SK-N-SH (cell line): ENCODE data around the gene LMBR1. TPM values are rescaled to one million over a fixed set of nuclear protein-coding genes. Genes with fewer than 3 reads are reported as not detected.

Experiments
- CTCF ChIA-PET: fragments of 300-600, 350-600 bp; formaldehyde crosslinking; extraction: SDS; loops from one replicate; lab custom pipeline; 2021; lab: Yijun Ruan, JAX
- POLR2A ChIA-PET: fragments of 350-600 bp; sonication (Branson Sonifier 250); formaldehyde crosslinking; extraction: SDS; loops from one replicate; lab custom pipeline; 2020; ENCODE audit warnings: antibody characterized with exemption, inconsistent platforms; lab: Yijun Ruan, JAX
- DNase-seq: peaks from one replicate; pipeline ENCODE4 v3.0.0; 2012
- H2AFZ ChIP-seq: fragments of 200-600 bp; sonication (generic); 2 replicates; pipeline ENCODE4 v1.8.1; 2016; ENCODE audit warnings: antibody characterized with exemption, mild to moderate bottlenecking, low read depth
- H3F3A ChIP-seq: fragments of 200-600 bp; sonication (generic); replicated peaks from 2 replicates; pipeline ENCODE3; 2016; ENCODE audit warnings: antibody characterized with exemption, mild to moderate bottlenecking; ENCODE audit not compliant: insufficient read depth
- H3K27ac ChIP-seq, 2 experiments: fragments of 200-500 bp in 1 of 2; fragments of 200-600 bp in 1 of 2; sonication (Bioruptor generic) in 1 of 2; sonication (generic), shearing (Covaris generic) in 1 of 2; 2 replicates each; pipeline versions ENCODE4 v1.5.1 to v1.6.1; 2014 to 2016; ENCODE audit warnings: low read depth in 2 of 2, inconsistent platforms in 1 of 2, low read length in 1 of 2, mild to moderate bottlenecking in 1 of 2, mixed read lengths in 1 of 2
- H3K27me3 ChIP-seq: fragments of 200-600 bp; sonication (generic), shearing (Covaris generic); 2 replicates; pipeline ENCODE4 v1.6.1; 2016; ENCODE audit warnings: mixed run types; ENCODE audit not compliant: insufficient read depth
- H3K36me3 ChIP-seq, 2 experiments: fragments of 200-500 bp in 1 of 2; fragments of 200-600 bp in 1 of 2; sonication (Bioruptor generic) in 1 of 2; sonication (generic) in 1 of 2; replicated peaks in 1 of 2; 2 replicates each; pipeline versions ENCODE3 to v1.5.1; 2014 to 2016; ENCODE audit warnings: low read length in 1 of 2, mild to moderate bottlenecking in 1 of 2; ENCODE audit not compliant: insufficient read depth in 2 of 2, control insufficient read depth in 1 of 2
- H3K4me1 ChIP-seq, 2 experiments: fragments of 200-500 bp in 1 of 2; fragments of 200-600 bp in 1 of 2; sonication (Bioruptor generic) in 1 of 2; sonication (generic), shearing (Covaris generic) in 1 of 2; 2 replicates each; pipeline versions ENCODE4 v1.5.1 to v1.6.1; 2014 to 2016; ENCODE audit warnings: low read depth in 1 of 2, low read length in 1 of 2, mixed run types in 1 of 2; ENCODE audit not compliant: insufficient read depth in 2 of 2, control insufficient read depth in 1 of 2
- H3K4me2 ChIP-seq: fragments of 200-600 bp; sonication (generic), shearing (Covaris generic); 2 replicates; pipeline ENCODE4 v1.6.1; 2017; ENCODE audit warnings: mixed run types
- H3K4me3 ChIP-seq, 2 experiments: fragments of 200-500 bp in 1 of 2; fragments of 200-600 bp in 1 of 2; sonication (Bioruptor generic) in 1 of 2; sonication (generic), shearing (Covaris generic) in 1 of 2; 2 replicates each; pipeline versions ENCODE4 v1.5.1 to v1.8.1; 2014 to 2016; ENCODE audit warnings: low read depth in 2 of 2, inconsistent platforms in 1 of 2, low read length in 1 of 2, mild to moderate bottlenecking in 1 of 2, mixed read lengths in 1 of 2, moderate library complexity in 1 of 2
- H3K79me2 ChIP-seq: fragments of 200-600 bp; sonication (generic); 2 replicates; pipeline ENCODE4 v1.8.1; 2017; ENCODE audit warnings: mild to moderate bottlenecking; ENCODE audit not compliant: insufficient read depth
- H3K9ac ChIP-seq: fragments of 200-600 bp; sonication (generic); 2 replicates; pipeline ENCODE4 v1.6.1; 2017; ENCODE audit warnings: mixed run types
- H3K9me2 ChIP-seq: fragments of 200-600 bp; sonication (generic); 2 replicates; pipeline ENCODE4 v1.6.1; 2017; ENCODE audit warnings: mixed run types
- H3K9me3 ChIP-seq: fragments of 200-600 bp; sonication (generic); 2 replicates; pipeline ENCODE4 v1.6.1; 2017; ENCODE audit warnings: mixed run types, mild to moderate bottlenecking, moderate library complexity
- H4K20me1 ChIP-seq: fragments of 200-600 bp; sonication (generic); 2 replicates; pipeline ENCODE4 v1.6.1; 2017; ENCODE audit warnings: mild to moderate bottlenecking, mixed run types; ENCODE audit not compliant: insufficient read depth
- CTCF ChIP-seq: fragments of 200-600 bp; sonication (generic); IDR thresholded peaks from 2 replicates; pipeline ENCODE4 v1.6.1; 2017; ENCODE audit warnings: antibody characterized with exemption, mild to moderate bottlenecking, moderate library complexity
- ELF1 ChIP-seq: IDR thresholded peaks from 2 replicates; pipeline ENCODE4 v1.4.0; 2012
- EP300 ChIP-seq, 2 experiments: IDR thresholded peaks; 2 replicates each; pipeline versions ENCODE4 v1.4.0 to v1.6.1; 2012; ENCODE audit warnings: borderline replicate concordance in 1 of 2, low read depth in 1 of 2, low read length in 1 of 2
- FOXJ3 ChIP-seq: sonication (generic); formaldehyde crosslinking; IDR thresholded peaks from 2 replicates; pipeline ENCODE4 v1.5.1; 2020; ENCODE audit warnings: mild to moderate bottlenecking, missing genetic modification reagents
- FOXM1 ChIP-seq: IDR thresholded peaks from 2 replicates; pipeline ENCODE4 v1.4.0; 2012; ENCODE audit warnings: low read depth, mild to moderate bottlenecking
- GATA2 ChIP-seq: sonication (generic); formaldehyde crosslinking; IDR thresholded peaks from 2 replicates; pipeline ENCODE4 v1.5.0; 2020; ENCODE audit warnings: mild to moderate bottlenecking, missing genetic modification reagents
- JUND ChIP-seq: IDR thresholded peaks from 2 replicates; pipeline ENCODE4 v1.4.0; 2012
- NFIC ChIP-seq: IDR thresholded peaks from 2 replicates; pipeline ENCODE4 v1.4.0; 2012; ENCODE audit warnings: borderline replicate concordance
- NRF1 ChIP-seq: IDR thresholded peaks from 2 replicates; pipeline ENCODE4 v1.6.1; 2012; ENCODE audit warnings: low read depth, mild to moderate bottlenecking, low read length
- RCOR1 ChIP-seq: fragments of 150-350 bp; IDR thresholded peaks from 2 replicates; pipeline ENCODE4 v1.6.1; 2017; ENCODE audit warnings: antibody characterized with exemption, low read length
- RXRA ChIP-seq: IDR thresholded peaks from 2 replicates; pipeline ENCODE4 v1.4.0; 2012; ENCODE audit warnings: low read depth, mild to moderate bottlenecking, borderline replicate concordance
- TAF1 ChIP-seq: IDR thresholded peaks from 2 replicates; pipeline ENCODE4 v1.6.1; 2012; ENCODE audit warnings: low read depth, mild to moderate bottlenecking, low read length, moderate library complexity, borderline replicate concordance
- TCF12 ChIP-seq: IDR thresholded peaks from 2 replicates; pipeline ENCODE4 v1.4.0; 2012
- WGBS: methylation state at CpG from one replicate; pipeline ENCODE4 v1.1.6; 2017; ENCODE audit warnings: low lambda C conversion rate; 5-methylcytosine and 5-hydroxymethylcytosine counted together
- polyA plus RNA-seq, 3 experiments: library from polyadenylated mRNA; depleted of rRNA; stranded (reverse); fragments of >200 nt; gene quantifications; 2 replicates each; pipeline ENCODE4 v1.2.3, GENCODE V29; 2012
- TF ChIP-seq, protein P1 (sequence below): IDR thresholded peaks from 2 replicates; pipeline ENCODE4 v1.4.0; 2012; ENCODE audit warnings: low read depth

The LMBR1 gene
- polyA plus RNA-seq, 1 of the 3 experiments (the other 2 are of a cell fraction) = 24.6 TPM

DNA sequence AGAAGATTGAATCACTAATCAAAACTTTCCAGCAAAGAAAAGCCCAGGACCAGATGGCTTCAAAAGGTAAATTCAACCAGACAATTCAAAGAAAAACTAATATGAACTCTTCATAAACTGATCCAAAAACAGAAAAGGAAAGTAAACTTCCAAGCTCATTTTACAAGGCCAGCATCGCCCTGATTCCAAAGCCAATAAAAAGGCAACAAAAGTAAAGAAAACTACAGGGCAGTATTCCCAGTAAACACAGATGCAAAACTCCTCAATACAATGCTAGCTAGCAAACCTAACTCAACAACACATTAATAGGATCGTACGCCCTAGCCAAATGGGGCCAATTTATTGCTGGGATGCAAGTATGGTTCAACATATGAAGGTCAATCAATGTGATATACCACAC is 199.4 kb downstream of the LMBR1 start:
- Histone ChIP-seq H3K4me3 (no peak overlapping the region), H3K4me2 (no peak overlapping the region), H3F3A (no peaks in the 10 kb centered on the region), H2AFZ (no peak overlapping the region), H3K4me1 (no peaks in the 10 kb centered on the region), H3K27ac (no peak overlapping the region), H3K9me2 (no peaks in the 10 kb centered on the region), H3K27me3 (no peaks in the 10 kb centered on the region), H4K20me1 (no peaks in the 10 kb centered on the region), H3K36me3 (peaks cover 0 to 9% of the 10 kb centered on the region in 2 experiments), H3K9ac (no peak overlapping the region), H3K79me2 (no peaks in the 10 kb centered on the region), H3K9me3 (0 out of 2 replicates have a peak, but pooled peaks cover 12% of the 10 kb centered on the region)
- DNase-seq = no peak
- TF ChIP-seq NRF1 (no peak), EP300 (IDR thresholded peaks at IDR 0.05; ENCODE audit: borderline replicate concordance in 1 of 2, low read depth in 1 of 2, low read length in 1 of 2) (no peak), RXRA (no peak)
- POLR2A ChIA-PET = no interaction called here
- CTCF ChIA-PET = interaction anchor here (1.0 kb wide), 1 partner anchor 11 kb away, joined by 4 read pairs; no protein-coding TSS in a partner anchor
- WGBS = 97% methylated on average over 3 of the region's 3 CpGs

DNA sequence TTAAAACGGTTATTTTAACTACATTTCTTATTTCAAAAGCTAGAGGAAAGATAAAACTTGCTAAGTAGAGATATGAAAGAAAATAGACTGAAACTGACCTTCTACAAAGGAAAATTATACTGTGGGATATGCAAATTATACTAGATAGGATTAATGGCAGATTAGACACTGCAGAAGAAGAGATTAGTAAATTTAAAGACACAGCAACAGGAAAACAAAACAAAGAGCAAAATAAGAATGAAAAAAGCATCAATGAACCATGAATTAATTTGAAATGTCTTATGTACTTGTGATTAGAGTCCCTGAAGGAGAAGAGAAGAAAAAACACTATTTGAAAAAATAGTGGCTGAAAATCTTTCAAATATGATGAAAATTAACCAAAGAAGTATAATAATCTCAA is 200.1 kb downstream of the LMBR1 start:
- WGBS = 93% methylated on average over 1 of the region's 1 CpG
- 0 out of 2 replicates have a peak, but pooled peaks cover 12% of the 10 kb centered on the region for H3K9me3 ChIP-seq
- TF ChIP-seq GATA2 (no peak), TAF1 (no peak), FOXJ3 (CRISPR knock-in tag) (no peak), FOXM1 (no peak), JUND (no peak), NRF1 (no peak), CTCF (no peak), RCOR1 (no peak), ELF1 (no peak), RXRA (no peak), TCF12 (no peak), NFIC (no peak)
- TF ChIP-seq, protein P1, sequence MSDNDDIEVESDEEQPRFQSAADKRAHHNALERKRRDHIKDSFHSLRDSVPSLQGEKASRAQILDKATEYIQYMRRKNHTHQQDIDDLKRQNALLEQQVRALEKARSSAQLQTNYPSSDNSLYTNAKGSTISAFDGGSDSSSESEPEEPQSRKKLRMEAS = no peak

More for the DNA sequence above, 200.1 kb downstream of the LMBR1 start:
- ChIA-PET CTCF (interaction anchor here (1.0 kb wide), 1 partner anchor 11 kb away, joined by 4 read pairs; no protein-coding TSS in a partner anchor), POLR2A (no interaction called here)
- no peaks in the 10 kb centered on the region for H3K79me2 ChIP-seq
- no peaks in the 10 kb centered on the region for H3K27me3 ChIP-seq
- no peak overlapping the region for H3K4me3 ChIP-seq
- no peak overlapping the region for H3K27ac ChIP-seq
- H3K9ac ChIP-seq = no peak overlapping the region
- DNase-seq = no peak
- H3K4me1 ChIP-seq = no peaks in the 10 kb centered on the region; a peak in 1 of 4 replicates
- H3K36me3 ChIP-seq = peaks cover 0 to 8% of the 10 kb centered on the region in 2 experiments
- no peaks in the 10 kb centered on the region for H4K20me1 ChIP-seq
- no peak overlapping the region for H2AFZ ChIP-seq
- H3K4me2 ChIP-seq = no peak overlapping the region
- H3F3A ChIP-seq = no peaks in the 10 kb centered on the region
- H3K9me2 ChIP-seq = no peaks in the 10 kb centered on the region
